Activated T-cell treated with anti-CD3 and anti-CD28 coated beads for 4 hours (primary cell): Measurements from ENCODE around the gene SLC1A7.

Experiments
- DNase-seq: peaks from one replicate; pipeline ENCODE4 v3.0.0-alpha.2; 2020

SLC1A7 gene

GRCh38 chr1:53088616-53089300, 53.7 kb downstream of the SLC1A7 start:
- no peak for DNase-seq

GRCh38 chr1:53087332-53088285, 54.8 kb downstream of the SLC1A7 start:
- DNase-seq, result no peak

- DNase-seq, result no peak
These were observed 55.9 kb downstream of the SLC1A7 start for GRCh38 chr1:53086491-53087070.

- DNase-seq, result no peak
These were observed 57.0 kb downstream of the SLC1A7 start for GRCh38 chr1:53085405-53085804.

GRCh38 chr1:53084589-53084971, 57.9 kb downstream of the SLC1A7 start:
- DNase-seq, result no peak

GRCh38 chr1:53083636-53084588, 58.5 kb downstream of the SLC1A7 start:
- DNase-seq, result no peak

- DNase-seq, result no peak
These were observed 59.5 kb downstream of the SLC1A7 start for GRCh38 chr1:53082826-53083455.

GRCh38 chr1:53081384-53082066, 60.9 kb downstream of the SLC1A7 start:
- DNase-seq, result no peak

- DNase-seq, result no peak
These were observed 61.7 kb downstream of the SLC1A7 start for GRCh38 chr1:53080769-53081168.

- DNase-seq, result no peak
These were observed 62.4 kb downstream of the SLC1A7 start for GRCh38 chr1:53080041-53080440.

- no peak for DNase-seq
These were observed 63.2 kb downstream of the SLC1A7 start for GRCh38 chr1:53079251-53079650.

GRCh38 chr1:53078333-53079101, 63.9 kb downstream of the SLC1A7 start:
- no peak for DNase-seq

- no peak for DNase-seq
These were observed 64.9 kb downstream of the SLC1A7 start for GRCh38 chr1:53077599-53077965.

- no peak for DNase-seq
These were observed 65.5 kb downstream of the SLC1A7 start for GRCh38 chr1:53076721-53077598.

- no peak for DNase-seq
These were observed 66.3 kb downstream of the SLC1A7 start for GRCh38 chr1:53076165-53076564.

- no peak for DNase-seq
These were observed 66.7 kb downstream of the SLC1A7 start for GRCh38 chr1:53075761-53076163.

GRCh38 chr1:53075206-53075605, 67.2 kb downstream of the SLC1A7 start:
- DNase-seq, result no peak

- DNase-seq, result no peak
These were observed 67.9 kb downstream of the SLC1A7 start for GRCh38 chr1:53074313-53075154.

GRCh38 chr1:53073868-53074311, 68.5 kb downstream of the SLC1A7 start:
- no peak for DNase-seq
